ENCODE measurements around the gene CPT1B.

GRCh38 chr22:50563413-50564160 is 14.6 kb downstream of the CPT1B start:
- TF ChIP-seq, protein P1, sequence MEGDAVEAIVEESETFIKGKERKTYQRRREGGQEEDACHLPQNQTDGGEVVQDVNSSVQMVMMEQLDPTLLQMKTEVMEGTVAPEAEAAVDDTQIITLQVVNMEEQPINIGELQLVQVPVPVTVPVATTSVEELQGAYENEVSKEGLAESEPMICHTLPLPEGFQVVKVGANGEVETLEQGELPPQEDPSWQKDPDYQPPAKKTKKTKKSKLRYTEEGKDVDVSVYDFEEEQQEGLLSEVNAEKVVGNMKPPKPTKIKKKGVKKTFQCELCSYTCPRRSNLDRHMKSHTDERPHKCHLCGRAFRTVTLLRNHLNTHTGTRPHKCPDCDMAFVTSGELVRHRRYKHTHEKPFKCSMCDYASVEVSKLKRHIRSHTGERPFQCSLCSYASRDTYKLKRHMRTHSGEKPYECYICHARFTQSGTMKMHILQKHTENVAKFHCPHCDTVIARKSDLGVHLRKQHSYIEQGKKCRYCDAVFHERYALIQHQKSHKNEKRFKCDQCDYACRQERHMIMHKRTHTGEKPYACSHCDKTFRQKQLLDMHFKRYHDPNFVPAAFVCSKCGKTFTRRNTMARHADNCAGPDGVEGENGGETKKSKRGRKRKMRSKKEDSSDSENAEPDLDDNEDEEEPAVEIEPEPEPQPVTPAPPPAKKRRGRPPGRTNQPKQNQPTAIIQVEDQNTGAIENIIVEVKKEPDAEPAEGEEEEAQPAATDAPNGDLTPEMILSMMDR (IDR thresholded peaks at IDR 0.05), result no peak
- TF ChIP-seq POLR2AphosphoS5 (IDR thresholded peaks at IDR 0.05) (no peak), EP300 (IDR thresholded peaks at IDR 0.05; ENCODE audit: low read depth) (no peak), POLR2A (IDR thresholded peaks at IDR 0.05) (no peak)
